Caki2 (cell line): ENCODE results near the gene PAIP2. TPM values are rescaled to one million over a fixed set of nuclear protein-coding genes. Genes with fewer than 3 reads are reported as not detected.
"Not testable (repeated sequence)": the region's sequence is repeated elsewhere in the genome, so short reads cannot be mapped to it uniquely, and the experiment has no call there.

Experiments
- DNase-seq: peaks from one replicate; pipeline ENCODE4 v3.0.0-alpha.2; 2015; ENCODE audit warnings: low read depth
- in situ Hi-C: cut with HindIII; loops from 2 replicates; pipeline ENCODE4 v1.10.0; 2016; ENCODE audit warnings: low sequenced_read_pairs, low pct_unique_long_range_greater_than_20kb, mixed read lengths
- total RNA-seq: library from RNA; depleted of rRNA; stranded (reverse); fragments of >200 nt; shearing (Covaris generic); gene quantifications from 2 replicates; pipeline ENCODE4 v1.2.3, GENCODE V29; 2014; ENCODE audit warnings: low replicate concordance

Gene PAIP2
- total RNA-seq, 1 experiment from 2014 or later: 41.9 TPM

- DNase-seq, in situ Hi-C loops: not testable (repeated sequence)
These were observed 30.9 kb upstream of the PAIP2 start for GRCh38 chr5:139310715-139311186.

- in situ Hi-C loops: no loop called here
- DNase-seq: no peak
These were observed 29.6 kb upstream of the PAIP2 start for GRCh38 chr5:139312075-139312474.

- no peak for DNase-seq
- in situ Hi-C loops: no loop called here
These were observed 27.4 kb upstream of the PAIP2 start for GRCh38 chr5:139314276-139314675.

- no peak for DNase-seq
- in situ Hi-C loops: no loop called here
These were observed 26.5 kb upstream of the PAIP2 start for GRCh38 chr5:139315056-139315615.

GRCh38 chr5:139335811-139336210 is 5.8 kb upstream of the PAIP2 start:
- in situ Hi-C loops: no loop called here
- DNase-seq: no peak

- in situ Hi-C loops: no loop called here
- no peak for DNase-seq
These were observed 1.6 kb upstream of the PAIP2 start for GRCh38 chr5:139340051-139340450.

- DNase-seq: no peak
- in situ Hi-C loops: no loop called here
These were observed 416 bp upstream of the PAIP2 start for GRCh38 chr5:139341187-139341688.

- in situ Hi-C loops: no loop called here
- no peak for DNase-seq
These were observed 719 bp downstream of the PAIP2 start for GRCh38 chr5:139342423-139342723.

- DNase-seq: no peak
- in situ Hi-C loops: no loop called here
These were observed 1.8 kb downstream of the PAIP2 start for GRCh38 chr5:139343476-139343875.

- in situ Hi-C loops: no loop called here
These were observed 2.5 kb downstream of the PAIP2 start for GRCh38 chr5:139344177-139344576.

GRCh38 chr5:139345442-139345841 is 3.8 kb downstream of the PAIP2 start:
- DNase-seq, in situ Hi-C loops: not testable (repeated sequence)

More at GRCh38 chr5:139344177-139344576, 2.5 kb downstream of the PAIP2 start:
- DNase-seq: no peak

GRCh38 chr5:139347863-139348262 is 6.2 kb downstream of the PAIP2 start:
- in situ Hi-C loops, DNase-seq: not testable (repeated sequence)

GRCh38 chr5:139354186-139354585 is 12.5 kb downstream of the PAIP2 start:
- in situ Hi-C loops: no loop called here
- DNase-seq: no peak

- DNase-seq, in situ Hi-C loops: not testable (repeated sequence)
These were observed 14.2 kb downstream of the PAIP2 start for GRCh38 chr5:139355900-139356299.

- no peak for DNase-seq
- in situ Hi-C loops: no loop called here
These were observed 16.4 kb downstream of the PAIP2 start for GRCh38 chr5:139358064-139358463.

- in situ Hi-C loops: no loop called here
- no peak for DNase-seq
These were observed 18.7 kb downstream of the PAIP2 start for GRCh38 chr5:139360384-139360783.

GRCh38 chr5:139361835-139362429 is 20.3 kb downstream of the PAIP2 start:
- DNase-seq: no peak
- in situ Hi-C loops: no loop called here

GRCh38 chr5:139363937-139364336 is 22.3 kb downstream of the PAIP2 start:
- no peak for DNase-seq
- in situ Hi-C loops: no loop called here

GRCh38 chr5:139364466-139364865 is 22.8 kb downstream of the PAIP2 start:
- no peak for DNase-seq
- in situ Hi-C loops: no loop called here

- in situ Hi-C loops: no loop called here
- no peak for DNase-seq
These were observed 27.0 kb downstream of the PAIP2 start for GRCh38 chr5:139368613-139369012.
